ENCODE data around the gene AHNAK.
"Not testable (repeated sequence)": the region's sequence is repeated elsewhere in the genome, so short reads cannot be mapped to it uniquely, and the experiment has no call there.

Gene AHNAK

GRCh38 chr11:62573006-62573591 is 26.5 kb upstream of the AHNAK start:
- no peak for DNase-seq

GRCh38 chr11:62572431-62572830 is 25.8 kb upstream of the AHNAK start:
- no peak for DNase-seq

- not testable (repeated sequence) for DNase-seq
Observed at GRCh38 chr11:62571493-62571892, 24.9 kb upstream of the AHNAK start.

DNA sequence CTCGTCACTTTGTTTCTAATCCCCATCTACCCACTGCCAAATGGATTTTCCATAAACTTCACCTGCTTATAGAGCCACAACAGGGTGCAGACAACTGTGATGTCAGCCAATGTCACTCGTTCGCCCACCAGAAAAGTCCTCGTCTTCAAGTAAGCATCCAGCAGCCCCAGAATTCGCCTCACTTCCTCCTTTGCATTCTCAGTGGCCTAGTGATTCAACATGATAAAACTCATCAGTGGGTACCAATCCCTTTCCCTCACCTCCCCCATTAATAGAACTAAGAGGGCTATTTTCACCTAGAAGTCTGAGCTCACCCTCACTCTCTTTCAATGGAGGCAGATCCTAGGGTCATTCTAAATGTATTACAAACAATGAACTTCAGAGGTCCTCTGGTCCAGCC is 24.3 kb upstream of the AHNAK start:
- not testable (repeated sequence) for DNase-seq

DNA sequence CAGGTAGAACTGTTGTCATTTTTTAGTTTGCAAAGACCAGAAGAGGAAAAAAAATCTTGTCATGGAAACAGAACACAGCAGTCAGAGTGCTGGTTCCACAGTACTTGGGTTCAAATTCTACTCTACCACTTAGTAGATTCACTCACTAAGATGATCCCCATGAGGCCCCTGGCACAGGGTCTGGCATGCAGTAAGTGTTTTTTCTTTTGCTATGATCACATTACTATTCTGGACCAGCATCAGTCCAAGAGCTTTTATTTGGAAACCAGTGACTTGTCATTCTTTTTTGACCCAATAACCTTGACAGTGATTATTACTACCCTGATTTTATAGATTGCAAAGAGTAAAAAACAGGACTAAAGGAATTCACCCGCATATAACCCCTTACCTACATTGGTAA is 23.0 kb upstream of the AHNAK start:
- no peak for DNase-seq

DNA sequence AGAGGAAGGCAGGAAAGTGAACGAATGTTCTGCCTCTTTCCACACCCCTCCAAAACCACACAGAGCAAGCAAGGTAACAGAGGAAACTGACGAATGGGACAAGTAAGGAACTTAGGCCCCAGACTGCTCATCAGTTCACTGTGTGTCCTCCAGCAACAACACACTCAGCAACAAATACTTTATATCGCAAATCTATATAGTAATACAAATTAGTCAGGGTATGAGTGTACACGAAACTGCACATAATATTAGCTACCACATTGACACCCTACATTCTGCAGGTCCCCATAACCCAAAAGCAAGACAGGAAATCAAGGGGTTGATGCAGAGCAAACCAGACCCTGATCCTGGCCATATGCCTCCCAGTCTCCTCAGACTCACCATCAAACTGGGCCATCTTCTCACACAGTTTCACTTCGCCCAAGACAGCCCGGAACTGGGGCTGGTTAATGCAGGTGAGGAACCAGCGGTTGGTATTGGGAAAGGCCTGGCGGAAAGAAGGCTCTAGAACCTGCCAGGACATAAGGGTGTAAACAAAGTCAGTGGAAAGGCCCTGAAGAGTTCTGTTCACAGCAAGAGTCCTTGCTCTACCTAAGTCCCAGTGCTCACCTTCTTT is 20.5 kb upstream of the AHNAK start:
- no peak for DNase-seq

DNA sequence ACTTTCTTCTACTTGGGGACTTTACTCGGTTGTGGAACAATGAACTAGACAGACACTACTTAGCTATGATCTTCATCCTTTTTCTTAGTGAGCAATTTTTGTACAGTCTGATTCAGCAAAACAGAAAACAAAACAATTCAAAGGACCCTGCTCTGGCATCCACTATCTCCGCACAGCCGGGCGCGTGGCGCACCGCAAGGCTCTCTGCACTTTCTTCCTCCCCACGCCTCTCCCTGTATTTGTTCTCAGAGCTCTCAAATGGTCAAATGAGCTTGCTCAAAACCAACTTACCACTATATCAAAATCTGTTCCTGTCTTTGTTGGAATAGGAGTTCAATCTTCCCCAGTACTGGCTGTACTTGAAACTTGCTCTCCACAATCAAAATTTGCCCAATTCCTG is 19.6 kb upstream of the AHNAK start:
- DNase-seq = no peak

DNA sequence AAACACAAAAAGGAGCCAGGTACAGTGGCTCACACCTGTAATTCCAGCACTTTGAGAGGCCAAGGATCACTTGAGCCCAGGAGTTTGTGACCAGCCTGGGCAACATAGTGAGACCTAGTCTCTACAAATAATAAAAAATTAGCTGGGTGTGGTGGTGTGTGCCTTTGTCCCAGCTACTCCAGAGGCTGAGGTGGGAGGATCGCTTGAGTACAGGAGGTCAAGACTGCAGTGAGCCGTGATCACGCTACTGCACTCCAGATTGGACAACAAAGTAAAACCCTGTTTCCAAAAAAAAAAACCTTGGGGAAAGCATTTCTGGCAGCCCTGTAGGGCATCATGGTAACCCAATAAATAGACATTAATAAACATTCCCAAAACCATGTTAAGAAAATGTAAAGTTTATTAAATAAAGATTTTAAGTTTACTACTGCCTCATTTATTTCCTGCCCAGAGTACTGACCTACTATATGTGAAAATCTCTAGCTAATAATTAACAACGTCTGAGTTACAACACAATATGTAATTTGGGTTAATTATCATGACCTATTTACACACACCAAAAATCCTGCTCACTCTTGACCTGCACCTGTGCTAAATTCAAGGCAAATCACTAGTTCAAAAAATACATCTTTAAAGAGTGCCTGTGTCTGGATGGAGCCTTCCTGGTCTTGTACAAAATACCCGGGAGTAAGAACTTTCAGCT is 18.6 kb upstream of the AHNAK start:
- no peak for DNase-seq

GRCh38 chr11:62561677-62562230 is 15.1 kb upstream of the AHNAK start:
- DNase-seq = not testable (repeated sequence)

- DNase-seq = no peak
Observed at GRCh38 chr11:62560566-62561103, 14.0 kb upstream of the AHNAK start.

DNA sequence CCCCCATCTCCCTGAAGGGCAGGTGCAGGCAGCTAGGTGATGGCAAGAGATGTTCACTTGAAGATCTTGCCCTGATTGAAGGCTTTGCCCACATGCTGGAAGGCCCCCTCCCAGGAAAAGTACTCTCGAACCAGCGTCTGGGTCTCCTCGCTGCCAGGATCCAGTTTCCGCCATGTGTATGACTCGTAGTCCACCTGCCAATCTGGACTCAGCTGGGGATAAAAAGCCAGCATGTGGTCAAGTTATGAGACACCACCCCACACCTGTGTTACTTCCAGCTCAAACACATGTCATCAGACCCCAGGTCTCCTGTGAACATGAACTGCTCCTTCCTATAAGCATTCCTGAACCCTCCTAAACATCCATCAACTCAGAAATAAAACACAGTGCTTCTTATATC is 13.0 kb upstream of the AHNAK start:
- not testable (repeated sequence) for DNase-seq

- no peak for DNase-seq
Observed at GRCh38 chr11:62559204-62559603, 12.6 kb upstream of the AHNAK start.

DNA sequence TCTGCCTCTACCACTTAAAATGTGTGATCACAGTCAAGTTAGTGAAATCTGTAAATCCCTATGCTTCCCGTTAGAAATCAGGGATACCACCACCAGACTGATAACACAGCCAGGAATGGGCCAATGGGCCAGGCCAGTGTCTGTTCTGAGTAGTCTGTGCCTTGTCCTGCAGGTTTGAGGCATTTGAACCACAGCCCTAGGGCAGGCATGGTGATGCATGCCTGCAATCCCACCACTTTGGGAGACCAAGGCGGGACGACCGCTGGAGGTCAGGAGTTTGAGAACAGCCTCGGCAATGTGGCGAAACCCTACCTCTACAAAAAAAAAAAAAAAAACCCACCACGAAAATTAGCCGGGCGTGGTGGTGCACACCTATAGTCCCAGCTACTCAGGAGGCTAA is 12.1 kb upstream of the AHNAK start:
- DNase-seq = no peak

DNA sequence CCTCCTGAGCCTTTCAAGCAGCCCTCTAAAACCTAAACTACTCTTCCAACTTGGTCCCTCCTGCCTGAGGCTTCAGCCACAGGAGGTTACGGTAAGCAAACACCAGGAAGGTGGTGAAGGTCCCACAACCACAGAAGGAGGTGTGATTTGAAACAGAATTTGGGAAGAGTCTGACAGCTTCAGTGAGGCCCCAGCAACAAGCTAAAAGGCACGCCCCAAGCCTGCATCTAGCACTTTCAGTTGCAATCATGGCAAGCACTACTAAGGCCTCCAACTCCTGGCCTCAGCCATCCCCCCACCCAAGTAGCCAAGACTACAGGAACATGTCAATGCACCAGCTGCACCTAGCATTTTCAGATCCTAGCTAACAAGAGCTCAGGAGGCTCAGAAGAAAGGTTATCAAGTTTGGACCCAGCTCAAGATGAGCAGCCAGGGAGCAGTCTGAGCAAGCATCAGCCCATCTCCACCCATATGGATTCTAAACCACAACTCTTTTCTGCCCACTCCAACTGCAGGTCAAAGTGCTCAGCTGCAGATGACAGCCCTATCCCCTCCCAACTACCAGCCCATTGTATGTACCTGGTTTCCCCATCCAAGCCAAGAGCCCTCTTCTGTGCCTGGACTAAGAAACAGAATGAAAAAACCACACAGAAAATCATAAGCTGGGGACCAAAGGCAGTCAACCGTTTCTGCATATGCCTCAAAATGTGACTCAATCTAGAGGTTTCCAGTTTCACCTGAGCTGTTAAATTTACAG is 10.4 kb upstream of the AHNAK start:
- no peak for DNase-seq

- DNase-seq = no peak
Observed at GRCh38 chr11:62556108-62556874, 9.7 kb upstream of the AHNAK start.

GRCh38 chr11:62555464-62556107 is 9.0 kb upstream of the AHNAK start:
- no peak for DNase-seq

GRCh38 chr11:62554387-62555167 is 8.0 kb upstream of the AHNAK start:
- DNase-seq = no peak

GRCh38 chr11:62553839-62554361 is 7.3 kb upstream of the AHNAK start:
- DNase-seq = no peak

- DNase-seq = no peak
Observed at GRCh38 chr11:62553080-62553838, 6.7 kb upstream of the AHNAK start.
